ENCODE measurements around the gene SLC22A31. TPM values are rescaled to one million over a fixed set of nuclear protein-coding genes. Genes with fewer than 3 reads are reported as not detected.

Gene SLC22A31
- total RNA-seq, 1 donor from 2014 or later, result not detected

GRCh38 chr16:89233678-89234490 is 33.5 kb upstream of the SLC22A31 start:
- H3K36me3 ChIP-seq, result no peaks in the 10 kb centered on the region
- no peak overlapping the region for H3K4me2 ChIP-seq
- Mint-ChIP-seq H3K9me3 (peaks cover under 1% of the 10 kb centered on the region), H3K36me3 (peaks cover 29% of the 10 kb centered on the region), H3K4me3 (no peak overlapping the region), H3K27ac (no peak overlapping the region), H3K4me1 (no peaks in the 10 kb centered on the region), H3K27me3 (ENCODE audit: insufficient read depth, low read depth) (peaks cover 4% of the 10 kb centered on the region)
- H3K27ac ChIP-seq, result no peak overlapping the region
- no peak overlapping the region for H2AFZ ChIP-seq (replicated peaks)
- H3K27me3 ChIP-seq, result no peaks in the 10 kb centered on the region
- H3K4me3 ChIP-seq, result no peak overlapping the region
- no peak overlapping the region for H3K9ac ChIP-seq
- H3K79me2 ChIP-seq (ENCODE audit: low read depth), result no peaks in the 10 kb centered on the region
- H4K20me1 ChIP-seq (ENCODE audit: low read depth), result no peaks in the 10 kb centered on the region
- H3K4me1 ChIP-seq, result no peaks in the 10 kb centered on the region
- TF ChIP-seq CTCF (IDR thresholded peaks at IDR 0.05) (no peak), EZH2 (IDR thresholded peaks at IDR 0.05) (no peak), EZH2phosphoT487 (IDR thresholded peaks at IDR 0.05) (no peak)
- no peaks in the 10 kb centered on the region for H3F3A ChIP-seq (ENCODE audit: low read depth)
- no peaks in the 10 kb centered on the region for H3K9me3 ChIP-seq (ENCODE audit: low read depth)
- no peak for DNase-seq (ENCODE audit: low spot score)

GRCh38 chr16:89232107-89232506 is 31.8 kb upstream of the SLC22A31 start:
- no peak overlapping the region for H2AFZ ChIP-seq (replicated peaks)
- no peak overlapping the region for H3K27ac ChIP-seq
- no peak for DNase-seq (ENCODE audit: low spot score)
- H3K4me1 ChIP-seq, result no peaks in the 10 kb centered on the region
- no peak overlapping the region for H3K4me2 ChIP-seq
- Mint-ChIP-seq H3K36me3 (peaks cover 45% of the 10 kb centered on the region), H3K4me3 (no peak overlapping the region), H3K4me1 (no peaks in the 10 kb centered on the region), H3K27me3 (ENCODE audit: insufficient read depth, low read depth) (peaks cover 6% of the 10 kb centered on the region), H3K27ac (no peak overlapping the region), H3K9me3 (peaks cover 8% of the 10 kb centered on the region)
- H3K79me2 ChIP-seq (ENCODE audit: low read depth), result no peaks in the 10 kb centered on the region
- peaks cover 16% of the 10 kb centered on the region for H3K36me3 ChIP-seq
- H4K20me1 ChIP-seq (ENCODE audit: low read depth), result no peaks in the 10 kb centered on the region
- TF ChIP-seq CTCF (IDR thresholded peaks at IDR 0.05) (no peak), EZH2 (IDR thresholded peaks at IDR 0.05) (no peak), EZH2phosphoT487 (IDR thresholded peaks at IDR 0.05) (no peak)
- no peak overlapping the region for H3K4me3 ChIP-seq
- no peak overlapping the region for H3K9ac ChIP-seq
- no peaks in the 10 kb centered on the region for H3F3A ChIP-seq (ENCODE audit: low read depth)
- H3K27me3 ChIP-seq, result no peaks in the 10 kb centered on the region
- no peaks in the 10 kb centered on the region for H3K9me3 ChIP-seq (ENCODE audit: low read depth)

GRCh38 chr16:89230255-89230654 is 29.9 kb upstream of the SLC22A31 start:
- Histone ChIP-seq H3K27ac (no peak overlapping the region), H3K79me2 (ENCODE audit: low read depth) (no peaks in the 10 kb centered on the region), H3K9ac (no peak overlapping the region), H3F3A (ENCODE audit: low read depth) (no peaks in the 10 kb centered on the region), H3K4me1 (no peaks in the 10 kb centered on the region), H4K20me1 (ENCODE audit: low read depth) (no peaks in the 10 kb centered on the region), H3K4me3 (no peak overlapping the region), H3K27me3 (no peaks in the 10 kb centered on the region), H2AFZ (replicated peaks) (no peak overlapping the region), H3K36me3 (peaks cover 20% of the 10 kb centered on the region), H3K9me3 (ENCODE audit: low read depth) (no peaks in the 10 kb centered on the region), H3K4me2 (no peak overlapping the region)
- H3K4me3 Mint-ChIP-seq, result no peak overlapping the region
- peaks cover 8% of the 10 kb centered on the region for H3K9me3 Mint-ChIP-seq
- H3K27ac Mint-ChIP-seq, result no peak overlapping the region
- H3K27me3 Mint-ChIP-seq (ENCODE audit: insufficient read depth, low read depth), result peaks cover 5% of the 10 kb centered on the region
- peaks cover 53% of the 10 kb centered on the region for H3K36me3 Mint-ChIP-seq
- DNase-seq (ENCODE audit: low spot score), result no peak
- H3K4me1 Mint-ChIP-seq, result no peaks in the 10 kb centered on the region
- TF ChIP-seq CTCF (IDR thresholded peaks at IDR 0.05) (no peak), EZH2phosphoT487 (IDR thresholded peaks at IDR 0.05) (no peak), EZH2 (IDR thresholded peaks at IDR 0.05) (no peak)
